DMS79 (cell line): ENCODE data around the gene CXCL8.
"Not testable (repeated sequence)": the region's sequence is repeated elsewhere in the genome, so short reads cannot be mapped to it uniquely, and the experiment has no call there.

Source experiments
- DNase-seq: peaks from one replicate; lab custom pipeline; 2025; lab: John Stamatoyannopoulos, UW

CXCL8 gene

GRCh38 chr4:73743795-73744194 is 3.4 kb downstream of the CXCL8 start:
- no peak for DNase-seq

DNA sequence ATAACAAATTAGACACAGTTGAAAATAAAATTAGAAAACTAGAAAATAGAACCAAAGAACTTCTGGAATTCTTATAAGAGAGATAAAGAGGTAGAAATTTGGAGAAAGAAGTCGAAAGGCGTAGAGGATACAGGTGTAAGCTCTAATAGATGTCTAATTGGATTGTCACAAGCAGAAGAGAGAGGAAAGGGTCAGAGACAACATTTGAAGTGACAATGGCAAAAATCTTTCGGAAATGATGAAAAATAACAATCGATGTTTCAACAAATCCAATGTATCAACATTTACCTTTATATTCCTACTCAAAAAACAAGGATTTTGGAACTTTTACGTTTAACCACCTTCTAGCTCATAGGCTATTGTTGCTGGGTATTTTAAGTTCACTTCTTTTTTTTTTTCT is 3.8 kb downstream of the CXCL8 start:
- DNase-seq: no peak

GRCh38 chr4:73750730-73751129 is 10.4 kb downstream of the CXCL8 start:
- no peak for DNase-seq

- DNase-seq: no peak
Observed at GRCh38 chr4:73751166-73751565, 10.8 kb downstream of the CXCL8 start.

DNA sequence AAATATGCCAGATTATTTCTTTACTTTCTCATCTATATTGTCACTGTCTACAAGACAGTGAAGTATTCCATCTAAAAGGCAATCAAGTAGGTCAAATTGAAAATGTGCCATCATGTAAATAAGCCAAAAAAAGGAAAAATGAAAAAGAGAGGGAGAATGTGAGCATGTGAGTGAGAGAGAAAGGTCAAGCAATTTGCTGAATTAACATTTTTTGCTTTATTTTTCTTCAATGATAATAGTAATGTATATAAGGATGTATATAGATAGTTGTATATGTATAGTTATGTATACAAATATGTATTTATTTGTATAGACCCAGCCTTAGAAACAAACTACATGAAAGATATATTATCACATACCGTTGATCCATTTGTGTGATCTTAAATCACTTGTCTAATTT is 11.5 kb downstream of the CXCL8 start:
- no peak for DNase-seq

DNA sequence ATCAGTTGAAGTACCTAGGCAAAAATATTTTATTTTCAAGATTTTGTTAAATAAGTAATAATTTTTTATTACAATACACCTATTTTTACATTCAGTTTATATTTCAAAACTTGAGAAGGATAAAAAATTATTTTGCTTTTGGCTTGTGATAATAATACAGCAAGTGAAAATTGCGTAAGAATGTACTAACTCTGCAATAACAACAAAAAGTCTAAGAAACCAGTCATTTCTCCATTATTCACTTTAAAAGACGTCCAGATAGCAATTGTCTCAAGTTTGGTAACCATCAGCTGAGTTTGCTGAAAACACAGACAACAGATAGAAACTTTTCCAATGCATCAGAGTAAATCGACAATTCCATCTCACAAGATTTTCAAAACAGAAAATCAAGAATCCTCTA is 12.1 kb downstream of the CXCL8 start:
- no peak for DNase-seq

- no peak for DNase-seq
Observed at GRCh38 chr4:73753215-73753614, 12.8 kb downstream of the CXCL8 start.

- DNase-seq: no peak
Observed at GRCh38 chr4:73754934-73755333, 14.6 kb downstream of the CXCL8 start.

GRCh38 chr4:73759357-73759756 is 19.0 kb downstream of the CXCL8 start:
- no peak for DNase-seq

DNA sequence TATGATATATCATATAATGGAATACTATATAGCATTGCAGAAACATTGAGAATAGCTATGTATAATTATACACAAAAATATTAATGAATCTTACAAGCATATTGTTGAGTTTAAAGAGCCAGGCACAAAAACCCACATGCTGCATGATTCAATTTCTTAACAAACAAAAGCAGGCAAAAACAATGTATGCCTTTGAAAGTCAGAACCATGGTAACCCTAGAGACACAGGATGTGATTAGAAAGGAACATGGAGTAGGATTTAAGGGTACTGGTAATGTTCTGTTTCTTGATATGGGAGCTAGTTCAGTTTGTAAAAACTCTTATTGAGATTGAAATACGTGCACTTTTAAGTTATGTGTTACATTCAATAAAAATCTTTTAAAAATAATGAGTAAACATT is 21.5 kb downstream of the CXCL8 start:
- no peak for DNase-seq

- DNase-seq: no peak
Observed at GRCh38 chr4:73762409-73762808, 22.0 kb downstream of the CXCL8 start.

DNA sequence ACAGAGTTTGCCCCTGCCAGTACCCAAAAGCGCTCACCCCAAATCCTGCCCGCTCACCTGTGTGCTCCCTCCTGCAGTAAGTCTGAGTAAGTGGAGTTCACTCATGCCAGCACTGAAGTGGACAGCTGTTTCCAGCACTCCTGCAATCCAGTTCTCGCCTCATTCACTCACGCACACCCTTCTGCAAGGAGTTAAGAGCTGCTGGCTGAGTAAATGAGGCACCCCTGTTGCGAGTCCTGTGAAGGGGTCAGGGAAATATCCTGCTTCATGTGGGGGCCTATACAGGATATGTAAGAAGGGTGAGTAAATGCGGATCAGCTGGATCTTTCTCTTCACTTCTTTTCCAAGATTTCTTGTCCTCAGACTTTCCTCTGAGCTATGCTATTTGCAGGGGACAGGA is 23.5 kb downstream of the CXCL8 start:
- DNase-seq: no peak

DNA sequence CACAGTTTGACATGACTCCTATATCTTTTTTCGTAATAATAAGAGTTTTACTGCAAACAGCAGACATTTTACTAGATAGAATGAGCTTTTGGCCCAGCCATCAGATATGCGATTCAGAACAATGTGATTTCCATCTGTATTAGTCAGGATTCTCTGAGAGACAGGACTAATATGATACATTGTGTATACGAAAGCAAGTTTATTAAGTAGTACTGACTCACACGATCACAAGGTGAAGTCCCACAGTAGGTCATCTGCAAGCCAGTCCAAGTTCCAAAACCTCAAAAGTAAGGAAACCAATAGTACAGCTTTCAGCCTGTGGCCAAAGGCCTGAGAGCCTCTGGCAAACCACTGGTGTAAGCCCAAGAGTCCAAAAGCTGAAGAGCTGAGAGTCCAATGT is 24.1 kb downstream of the CXCL8 start:
- no peak for DNase-seq

DNA sequence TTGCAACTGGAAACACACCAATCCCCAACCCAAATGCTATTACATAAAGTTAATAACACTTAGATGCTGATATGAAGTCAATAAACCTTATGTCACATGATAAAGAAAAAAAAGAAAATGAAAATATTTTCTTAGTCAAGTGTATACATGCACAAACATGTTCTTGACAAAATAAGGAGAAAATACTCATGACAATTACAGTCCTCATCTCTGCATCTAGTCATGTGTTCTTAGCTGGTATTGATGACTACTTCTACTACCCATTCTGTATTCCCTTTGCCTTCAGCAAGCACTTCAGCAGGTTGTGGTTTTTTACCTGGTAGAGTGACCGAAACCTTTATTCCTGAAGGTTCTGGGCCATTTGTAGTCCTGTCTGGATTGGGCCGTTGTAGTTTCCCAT is 24.9 kb downstream of the CXCL8 start:
- DNase-seq: no peak

DNA sequence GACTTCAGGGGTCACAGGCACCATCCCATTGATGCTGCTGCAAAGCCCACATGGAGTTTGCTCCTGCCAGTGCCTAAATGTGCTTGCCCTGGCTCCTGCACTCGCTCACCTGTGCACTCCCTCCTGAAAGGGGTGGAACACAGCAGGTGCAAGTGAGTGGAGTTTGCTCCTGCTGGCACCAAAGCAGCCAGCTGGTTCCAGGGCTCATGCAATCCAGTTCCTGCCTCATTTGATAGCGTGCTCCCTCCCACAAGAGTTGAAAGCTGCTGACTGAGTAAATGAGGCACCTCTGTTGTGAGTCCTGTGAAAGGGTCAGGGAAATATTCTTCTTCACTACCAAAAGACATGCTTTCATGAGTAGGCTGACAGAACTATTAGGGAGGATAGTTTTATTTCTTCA is 30.5 kb downstream of the CXCL8 start:
- DNase-seq: peak; percentile 3

- no peak for DNase-seq
Observed at GRCh38 chr4:73772363-73772762, 32.0 kb downstream of the CXCL8 start.

- not testable (repeated sequence) for DNase-seq
Observed at GRCh38 chr4:73774406-73774805, 34.0 kb downstream of the CXCL8 start.

DNA sequence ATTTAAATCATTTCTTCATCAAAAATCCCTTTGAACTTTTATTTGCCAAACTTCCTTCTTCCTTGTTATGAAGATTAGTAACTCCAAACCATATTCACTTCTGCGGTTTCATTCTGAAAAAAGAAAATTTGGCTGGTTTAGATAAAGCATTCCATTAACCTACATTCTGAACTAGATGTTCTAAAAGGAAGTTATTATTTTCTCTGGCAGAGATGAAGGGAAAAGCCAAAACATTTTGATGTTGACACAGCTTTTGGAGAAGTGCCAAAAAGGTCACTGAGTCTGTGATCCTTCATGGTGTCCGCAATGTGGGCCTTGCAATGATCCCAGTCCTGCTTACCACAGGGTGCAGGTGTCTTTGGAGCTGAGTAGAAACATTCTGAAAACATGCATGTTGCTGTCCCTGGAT is 36.0 kb downstream of the CXCL8 start:
- DNase-seq: no peak

- DNase-seq: no peak
Observed at GRCh38 chr4:73777612-73778011, 37.2 kb downstream of the CXCL8 start.

DNA sequence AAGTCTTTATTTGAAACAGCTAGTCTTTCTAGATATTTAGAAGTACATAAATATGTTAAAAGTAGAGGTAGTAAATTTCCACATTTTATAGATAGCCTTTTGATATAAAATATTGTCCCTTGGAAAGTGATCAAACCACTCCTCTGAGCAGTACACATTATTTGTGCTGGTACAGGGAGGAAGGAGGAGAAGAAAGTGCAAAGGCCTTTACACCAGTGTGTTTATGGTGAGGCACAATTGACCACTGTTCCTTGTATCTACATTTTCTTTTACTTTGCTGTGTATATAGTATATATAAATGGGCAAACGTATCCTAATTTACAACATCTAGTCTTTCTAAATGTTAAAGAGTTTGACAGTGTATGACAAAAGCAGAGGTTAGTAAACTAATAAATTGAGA is 39.9 kb downstream of the CXCL8 start:
- DNase-seq: no peak

DNA sequence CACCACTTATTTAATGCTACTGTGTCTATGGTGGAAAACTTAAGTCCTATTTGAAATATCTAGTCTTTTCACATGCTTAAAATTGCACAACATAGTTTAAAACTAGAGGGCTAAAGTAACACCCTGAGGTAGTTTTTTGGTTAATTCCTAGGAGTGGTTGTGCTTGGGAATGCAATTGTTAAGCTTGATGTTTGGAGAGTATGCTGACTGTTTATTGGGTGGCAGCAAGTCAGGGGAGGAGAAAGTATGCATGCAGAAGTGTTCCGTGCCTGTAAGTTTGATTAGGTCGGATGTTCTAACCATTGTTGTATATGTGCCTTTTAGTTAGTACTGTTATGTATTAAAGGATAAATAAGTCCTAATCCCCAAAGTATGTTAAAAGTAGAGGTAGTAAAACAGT is 40.5 kb downstream of the CXCL8 start:
- no peak for DNase-seq

- DNase-seq: no peak
Observed at GRCh38 chr4:73788411-73788810, 48.0 kb downstream of the CXCL8 start.
